Esophagus muscularis mucosa (tissue), 4 donors: ENCODE measurements around the gene MXRA7. TPM values are rescaled to one million over a fixed set of nuclear protein-coding genes. Genes with fewer than 3 reads are reported as not detected.
"Not testable (repeated sequence)": the region's sequence is repeated elsewhere in the genome, so short reads cannot be mapped to it uniquely, and the experiment has no call there.

Experiments used
- DNase-seq: peaks from one replicate; pipeline ENCODE4 v3.0.0-alpha.2; 2017; ENCODE audit errors: extremely low spot score
- H3K27ac ChIP-seq, 4 donors: fragments of 200-600 bp; sonication (generic); replicated peaks in 1 of 4; 1 replicate in 3 of 4; 2 replicates in 1 of 4; pipeline ENCODE4 v1.5.1; 2016 to 2019; ENCODE audit warnings: mild to moderate bottlenecking in 1 of 4
- H3K27me3 ChIP-seq, 4 donors: fragments of 200-600 bp; sonication (generic); one replicate each; pipeline versions ENCODE4 v1.5.1 to v1.6.0; 2016 to 2019
- H3K36me3 ChIP-seq, 4 donors: fragments of 200-600 bp; sonication (generic); one replicate each; pipeline ENCODE4 v1.5.1; 2016 to 2019
- H3K4me1 ChIP-seq, 4 donors: fragments of 200-600 bp; sonication (generic); one replicate each; pipeline ENCODE4 v1.5.1; 2016 to 2019
- H3K4me3 ChIP-seq, 4 donors: fragments of 200-600 bp; sonication (generic); 1 replicate in 2 of 4; 2 replicates in 2 of 4; pipeline ENCODE4 v1.5.1; 2016 to 2019; ENCODE audit warnings: mild to moderate bottlenecking in 4 of 4, moderate library complexity in 1 of 4
- H3K9me3 ChIP-seq, 4 donors: fragments of 200-600 bp; sonication (generic); 1 replicate in 3 of 4; 2 replicates in 1 of 4; pipeline ENCODE4 v1.5.1; 2016 to 2019
- CTCF ChIP-seq, 3 experiments: fragments of 200-600 bp in 2 of 3; fragments of 450-650 bp in 1 of 3; sonication (generic) in 2 of 3; IDR thresholded peaks; one replicate each; pipeline ENCODE4 v1.5.1; 2017 to 2019; ENCODE audit warnings: antibody characterized with exemption in 3 of 3, mild to moderate bottlenecking in 2 of 3, moderate library complexity in 1 of 3
- EP300 ChIP-seq: sonication (generic); formaldehyde crosslinking; IDR thresholded peaks from one replicate; pipeline ENCODE4 v1.6.1; 2017; ENCODE audit warnings: antibody characterized with exemption
- POLR2A ChIP-seq: fragments of 450-650 bp; IDR thresholded peaks from one replicate; pipeline ENCODE4 v1.6.1; 2017; ENCODE audit warnings: antibody characterized with exemption, moderate library complexity, mild to moderate bottlenecking, low read depth
- POLR2AphosphoS5 ChIP-seq, 2 donors: sonication (generic); formaldehyde crosslinking; IDR thresholded peaks; one replicate each; pipeline ENCODE4 v1.6.1; 2017; ENCODE audit warnings: antibody characterized with exemption in 2 of 2
- WGBS: methylation state at CpG from one replicate; pipeline ENCODE4 v1.1.5; 2018; 5-methylcytosine and 5-hydroxymethylcytosine counted together
- intact Hi-C: fragments of 100-400 bp; cut with DNase I; formaldehyde crosslinking; loops from one replicate; pipeline ENCODE4 v1.15.1; 2023
- total RNA-seq, 4 donors: library from RNA; depleted of rRNA; stranded (reverse); fragments of >200 nt; gene quantifications; one replicate each; pipeline versions ENCODE4 v1.1.0 to v1.2.1, GENCODE V29; 2016

Gene MXRA7
- total RNA-seq, 4 donors from 2014 or later = 405 to 422 (median 411) TPM

- H3K9me3 ChIP-seq = no peaks in the 10 kb centered on the region
- H3K27me3 ChIP-seq = no peaks in the 10 kb centered on the region
- intact Hi-C loops = no loop called here
- peaks cover 56 to 78% (median 75%) of the 10 kb centered on the region in 4 donors for H3K4me1 ChIP-seq
- no peak for TF ChIP-seq EP300
- no peak for TF ChIP-seq POLR2A
- TF ChIP-seq CTCF (IDR thresholded peaks at IDR 0.05) = no peak
- no peak for TF ChIP-seq POLR2AphosphoS5 (IDR thresholded peaks at IDR 0.05)
- 64% methylated on average over 1 of the region's 1 CpG for WGBS
- no peak for DNase-seq
- peak overlapping the region in 2 of 4 donors; percentile 99 to 100 for H3K27ac ChIP-seq
- peak overlapping the region in 1 of 4 donors; percentile 92 for H3K4me3 ChIP-seq
- peaks cover 20 to 68% (median 49%) of the 10 kb centered on the region in 4 donors for H3K36me3 ChIP-seq
Observed at GRCh38 chr17:76733618-76733957, 22.8 kb upstream of the MXRA7 start.

GRCh38 chr17:76732734-76733617, 22.2 kb upstream of the MXRA7 start:
- TF ChIP-seq POLR2A (no peak), POLR2AphosphoS5 (IDR thresholded peaks at IDR 0.05) (peak in 1 of 2 donors; percentile 12), EP300 (no peak), CTCF (IDR thresholded peaks at IDR 0.05) (no peak)
- intact Hi-C loops = no loop called here
- no peaks in the 10 kb centered on the region for H3K27me3 ChIP-seq
- no peak overlapping the region for H3K4me3 ChIP-seq
- H3K9me3 ChIP-seq = no peaks in the 10 kb centered on the region
- H3K27ac ChIP-seq = peak overlapping the region in 2 of 4 donors; percentile 99 to 100
- WGBS = 63% methylated on average over 3 of the region's 3 CpGs
- peaks cover 55 to 81% (median 76%) of the 10 kb centered on the region in 4 donors for H3K4me1 ChIP-seq
- DNase-seq = no peak
- peaks cover 20 to 68% (median 49%) of the 10 kb centered on the region in 4 donors for H3K36me3 ChIP-seq

GRCh38 chr17:76731800-76732733, 21.3 kb upstream of the MXRA7 start:
- H3K4me1 ChIP-seq = peaks cover 63 to 89% (median 85%) of the 10 kb centered on the region in 4 donors
- H3K27me3 ChIP-seq, DNase-seq, H3K4me3 ChIP-seq, intact Hi-C loops, H3K9me3 ChIP-seq: not testable (repeated sequence)
- WGBS = 84% methylated on average over 13 of the region's 13 CpGs
- H3K27ac ChIP-seq = peak overlapping the region in 3 of 4 donors; percentile 2 to 100 (median 99)
- H3K36me3 ChIP-seq = peaks cover 20 to 68% (median 49%) of the 10 kb centered on the region in 4 donors

- Histone ChIP-seq H3K27ac (peak overlapping the region; percentile 98 to 100 (median 100)), H3K27me3 (no peaks in the 10 kb centered on the region), H3K9me3 (no peaks in the 10 kb centered on the region), H3K36me3 (peaks cover 22 to 56% (median 45%) of the 10 kb centered on the region in 4 donors), H3K4me1 (peaks cover 60 to 85% (median 82%) of the 10 kb centered on the region in 4 donors), H3K4me3 (peak overlapping the region; percentile 76 to 95 (median 82))
- TF ChIP-seq EP300 (no peak), POLR2AphosphoS5 (IDR thresholded peaks at IDR 0.05) (no peak), POLR2A (no peak), CTCF (IDR thresholded peaks at IDR 0.05) (no peak)
- DNase-seq = no peak
- intact Hi-C loops = no loop called here
- 66% methylated on average over 18 of the region's 18 CpGs for WGBS
Observed at GRCh38 chr17:76727745-76728456, 17.1 kb upstream of the MXRA7 start.
